Measurements from ENCODE around the gene IDUA.

Gene IDUA

DNA sequence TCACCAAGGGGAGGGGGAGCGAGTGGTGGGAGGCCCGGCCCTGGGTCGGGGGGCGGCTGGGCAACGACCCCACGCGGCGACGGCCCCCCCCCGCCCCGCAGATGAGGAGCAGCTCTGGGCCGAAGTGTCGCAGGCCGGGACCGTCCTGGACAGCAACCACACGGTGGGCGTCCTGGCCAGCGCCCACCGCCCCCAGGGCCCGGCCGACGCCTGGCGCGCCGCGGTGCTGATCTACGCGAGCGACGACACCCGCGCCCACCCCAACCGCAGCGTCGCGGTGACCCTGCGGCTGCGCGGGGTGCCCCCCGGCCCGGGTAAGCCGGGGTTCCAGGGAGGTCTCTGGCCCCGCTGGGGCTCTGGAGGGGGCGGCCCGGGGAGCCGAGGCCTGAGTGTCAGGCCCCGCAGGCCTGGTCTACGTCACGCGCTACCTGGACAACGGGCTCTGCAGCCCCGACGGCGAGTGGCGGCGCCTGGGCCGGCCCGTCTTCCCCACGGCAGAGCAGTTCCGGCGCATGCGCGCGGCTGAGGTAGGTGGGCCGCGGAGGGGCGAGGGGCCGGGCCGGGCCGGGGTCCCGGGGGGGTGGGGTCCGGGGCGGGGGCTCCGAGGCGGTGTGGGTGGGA, 15.9 kb downstream of the IDUA start:
- no peak for DNase-seq

DNA sequence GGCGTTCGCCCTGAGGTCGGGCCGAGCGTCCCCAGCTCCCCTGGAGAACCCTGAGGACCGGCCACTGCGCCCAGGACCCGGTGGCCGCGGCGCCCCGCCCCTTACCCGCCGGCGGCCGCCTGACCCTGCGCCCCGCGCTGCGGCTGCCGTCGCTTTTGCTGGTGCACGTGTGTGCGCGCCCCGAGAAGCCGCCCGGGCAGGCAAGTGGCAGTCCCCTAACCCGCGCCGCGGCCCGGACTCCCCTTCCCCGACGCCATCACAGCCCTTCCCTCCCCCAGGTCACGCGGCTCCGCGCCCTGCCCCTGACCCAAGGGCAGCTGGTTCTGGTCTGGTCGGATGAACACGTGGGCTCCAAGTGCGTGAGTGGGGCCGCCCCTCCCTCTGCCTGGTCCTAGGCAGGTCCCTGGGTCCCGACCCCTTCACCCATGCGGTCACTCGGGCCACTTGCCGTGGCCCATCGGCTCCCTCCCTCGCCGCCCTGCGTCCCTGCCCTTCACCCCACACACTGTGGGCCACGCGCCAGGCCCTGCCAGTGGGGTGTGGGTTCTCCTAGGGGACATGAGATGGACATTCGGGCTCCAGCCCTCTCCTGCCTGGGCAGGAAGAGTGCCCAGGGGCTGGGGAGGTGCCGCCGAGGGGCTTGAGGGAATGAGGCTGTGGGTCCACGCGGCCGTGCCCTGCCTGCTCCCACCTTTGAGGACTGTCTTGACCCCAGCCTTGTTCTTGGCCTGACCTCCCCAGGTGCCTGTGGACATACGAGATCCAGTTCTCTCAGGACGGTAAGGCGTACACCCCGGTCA, 16.6 kb downstream of the IDUA start:
- no peak for DNase-seq

GRCh38 chr4:1004071-1004418, 17.2 kb downstream of the IDUA start:
- DNase-seq, result no peak

- DNase-seq, result no peak
Observed at GRCh38 chr4:1004557-1005485, 18.0 kb downstream of the IDUA start.

DNA sequence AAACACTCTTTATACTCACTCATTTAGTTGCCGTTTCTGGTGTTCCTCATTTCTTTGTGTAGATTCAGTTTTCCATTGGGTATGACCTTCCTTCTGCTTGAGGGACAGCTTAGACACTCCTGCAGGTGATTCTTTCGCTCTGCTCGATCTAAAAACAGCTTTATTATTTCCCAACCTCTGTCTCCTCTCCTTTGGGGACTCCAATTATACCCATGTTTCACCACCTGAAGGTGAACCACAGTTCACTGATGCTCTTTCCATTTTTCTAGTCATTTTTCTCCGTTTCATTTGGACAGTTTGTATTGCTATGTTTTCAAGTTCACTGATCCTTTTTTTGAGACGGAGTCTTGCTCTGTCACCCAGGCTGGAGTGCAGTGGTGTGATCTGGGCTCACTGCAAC, 20.0 kb downstream of the IDUA start:
- no peak for DNase-seq

- DNase-seq, result no peak
Observed at GRCh38 chr4:1008840-1009541, 22.1 kb downstream of the IDUA start.

DNA sequence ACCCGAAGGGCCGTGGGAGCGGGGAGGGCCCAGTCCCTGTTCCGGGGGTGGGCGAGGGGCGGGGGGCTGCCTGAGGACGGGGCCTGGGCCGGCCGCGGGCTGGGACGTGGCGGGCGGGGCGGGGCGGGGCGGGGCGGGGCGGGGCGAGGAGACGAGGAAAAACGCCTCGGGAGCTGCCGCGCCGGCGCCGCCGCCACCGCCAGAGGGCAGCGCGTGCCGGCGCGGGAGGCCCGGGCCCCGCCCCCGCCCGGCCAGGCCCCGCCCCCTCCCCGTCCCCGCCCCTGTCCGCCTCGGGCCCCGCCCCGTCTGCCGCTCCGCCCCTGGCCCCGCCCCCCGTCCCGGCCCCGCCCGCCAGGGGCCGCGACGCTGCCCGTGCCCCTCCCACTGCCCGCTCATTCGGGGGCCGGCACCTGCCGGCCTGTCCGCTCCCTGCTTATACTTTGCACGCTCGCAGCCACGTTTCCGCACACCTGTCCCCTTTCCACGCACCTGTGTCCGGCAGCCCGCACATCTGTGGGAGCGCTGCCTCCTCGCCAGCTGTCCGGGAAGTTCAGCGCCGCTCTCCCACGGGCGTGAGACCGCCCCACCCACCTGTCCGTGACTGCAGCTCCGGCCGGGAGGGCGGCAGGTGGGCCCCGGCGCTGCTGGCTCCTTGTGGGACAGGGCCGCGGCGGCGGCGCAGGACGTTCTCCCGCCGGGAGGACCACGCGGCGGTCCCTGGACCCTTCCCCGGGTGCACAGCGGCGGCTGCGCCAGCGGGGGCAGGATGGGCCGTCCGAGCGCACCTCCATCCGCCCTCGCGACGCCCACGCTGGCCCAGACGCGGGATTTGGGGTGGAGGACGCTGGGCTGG, 22.9 kb downstream of the IDUA start:
- DNase-seq, result peak; percentile 67

GRCh38 chr4:1010395-1011021, 23.7 kb downstream of the IDUA start:
- peak; percentile 70 for DNase-seq

DNA sequence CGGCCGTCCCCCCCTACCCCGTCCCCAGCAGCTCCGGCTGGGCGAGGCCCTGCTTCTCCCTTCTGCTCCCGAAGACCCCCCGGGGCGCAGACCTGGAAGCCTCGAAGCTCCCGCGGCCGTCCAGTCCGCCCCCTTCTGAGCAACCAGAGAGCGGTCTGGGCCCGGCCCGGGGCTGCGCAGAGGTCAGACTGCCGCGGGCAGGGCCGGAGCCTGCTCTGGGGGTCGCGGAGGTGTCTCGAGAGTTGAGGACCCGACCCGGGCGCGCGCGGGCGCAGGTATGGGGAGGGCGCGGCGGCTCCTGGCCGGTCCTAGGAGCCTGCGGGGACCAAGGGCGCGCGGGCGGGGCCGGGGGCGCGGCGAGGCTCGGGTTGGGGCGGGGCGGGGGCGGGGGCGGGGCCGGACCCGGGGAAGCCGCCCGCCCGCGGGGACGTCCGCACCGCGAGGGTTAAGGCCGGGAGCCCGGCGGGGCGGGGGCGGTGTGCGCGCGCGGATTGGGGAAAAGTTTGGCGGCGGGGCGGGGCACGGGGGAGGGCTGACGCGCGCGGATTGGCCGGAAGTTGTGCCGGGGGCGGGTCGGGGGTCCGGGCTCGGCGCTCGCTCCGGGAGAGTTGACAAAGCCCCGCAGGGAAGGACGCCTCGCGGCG, 24.3 kb downstream of the IDUA start, which contains the start of gene FGFRL1:
Gene FGFRL1, plus strand, starts transcription at position 605 of the 644 bp plus-strand sequence. CDS start 860 bp downstream, outside the sequence.
- DNase-seq, result peak; percentile 90

GRCh38 chr4:1011666-1012033, 24.8 kb downstream of the IDUA start:
- no peak for DNase-seq

DNA sequence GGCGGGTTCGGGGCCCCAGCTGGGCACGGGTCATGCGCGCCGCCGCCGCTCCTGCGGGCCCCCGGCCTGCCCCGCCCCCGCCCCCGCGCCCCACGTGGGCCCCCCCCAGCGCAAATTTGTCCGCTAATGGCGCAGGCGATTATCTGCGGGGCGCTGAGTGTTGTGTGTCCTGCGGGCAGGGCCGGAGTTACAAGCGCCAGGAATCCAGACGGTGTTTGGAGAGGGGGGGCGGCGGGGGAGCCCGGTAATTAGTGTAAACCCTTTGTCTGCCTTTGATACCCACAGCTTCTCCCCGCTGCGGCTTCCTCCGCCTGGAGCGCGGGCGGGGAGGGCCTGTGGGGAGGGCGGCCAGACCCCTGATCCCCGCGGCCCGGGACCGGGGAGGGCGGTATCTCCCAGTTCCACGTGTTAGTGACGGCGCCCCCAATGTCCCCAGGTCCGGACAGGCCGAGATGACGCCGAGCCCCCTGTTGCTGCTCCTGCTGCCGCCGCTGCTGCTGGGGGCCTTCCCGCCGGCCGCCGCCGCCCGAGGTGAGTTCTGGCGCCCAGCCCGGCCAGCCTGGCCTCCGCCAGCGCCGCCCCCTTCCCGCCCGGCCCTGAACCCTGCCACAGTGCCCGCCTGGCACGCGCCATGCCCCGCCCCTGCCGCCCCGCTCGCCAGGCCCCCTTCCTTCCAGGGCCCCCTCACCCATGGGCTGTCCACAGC, 25.3 kb downstream of the IDUA start:
- DNase-seq, result peak; percentile 22

GRCh38 chr4:1013225-1014073, 26.6 kb downstream of the IDUA start:
- no peak for DNase-seq

- no peak for DNase-seq
Observed at GRCh38 chr4:1014291-1015167, 27.7 kb downstream of the IDUA start.

DNA sequence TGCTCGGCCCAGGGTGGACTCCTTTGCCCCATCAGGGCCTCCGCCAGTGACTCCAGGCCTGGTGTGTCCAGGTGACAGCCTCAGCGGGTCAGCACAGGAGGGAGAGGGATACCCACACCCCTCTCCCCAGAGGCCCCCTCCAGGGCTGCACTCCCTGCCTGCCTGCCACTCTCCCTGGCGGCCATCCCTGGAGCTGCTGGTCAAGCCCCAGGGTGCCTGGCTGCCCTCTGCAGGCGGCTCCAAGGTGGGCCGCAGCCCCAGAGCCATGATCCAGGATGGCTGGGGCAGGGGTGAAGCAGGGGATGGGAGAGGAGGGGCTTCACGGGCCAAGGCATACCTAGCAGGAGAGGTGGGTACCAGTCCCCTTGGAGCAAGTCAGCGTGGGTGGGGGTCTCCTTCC, 28.3 kb downstream of the IDUA start:
- DNase-seq, result no peak

GRCh38 chr4:1015746-1016145, 28.9 kb downstream of the IDUA start:
- no peak for DNase-seq

GRCh38 chr4:1017211-1017610, 30.4 kb downstream of the IDUA start:
- no peak for DNase-seq

- no peak for DNase-seq
Observed at GRCh38 chr4:1017706-1018105, 30.9 kb downstream of the IDUA start.
